HCEC 1CT (cell line): Measurements from ENCODE around the gene MT1E.
"Not testable (repeated sequence)": the region's sequence is repeated elsewhere in the genome, so short reads cannot be mapped to it uniquely, and the experiment has no call there.

Source experiments
- DNase-seq: peaks from one replicate; pipeline ENCODE4 v3.0.0-alpha.2; 2017

The MT1E gene

GRCh38 chr16:56674570-56674969 is 49.0 kb downstream of the MT1E start:
- not testable (repeated sequence) for DNase-seq

- DNase-seq: no peak
Measured at GRCh38 chr16:56675685-56676210, 50.2 kb downstream of the MT1E start.
